Subcutaneous adipose tissue (tissue), 4 donors: ENCODE results near the gene AMZ1. TPM values are rescaled to one million over a fixed set of nuclear protein-coding genes. Genes with fewer than 3 reads are reported as not detected.

Source experiments
- CTCF ChIP-seq: fragments of 450-650 bp; IDR thresholded peaks from one replicate; pipeline ENCODE4 v1.5.1; 2016; ENCODE audit warnings: low read depth, mild to moderate bottlenecking, control low read depth, antibody characterized with exemption, moderate library complexity
- total RNA-seq, 4 donors: library from RNA; depleted of rRNA; stranded (reverse); fragments of >200 nt; gene quantifications; one replicate each; pipeline ENCODE4 v1.1.0, GENCODE V29; 2016

Gene AMZ1
- total RNA-seq, 4 donors from 2014 or later, result 0.19 to 0.68 (median 0.22) TPM; not detected in 1

GRCh38 chr7:2715341-2716231, 27.6 kb downstream of the AMZ1 start:
- TF ChIP-seq CTCF, result no peak

- no peak for TF ChIP-seq CTCF
These were observed 28.5 kb downstream of the AMZ1 start for GRCh38 chr7:2716488-2716887.

DNA sequence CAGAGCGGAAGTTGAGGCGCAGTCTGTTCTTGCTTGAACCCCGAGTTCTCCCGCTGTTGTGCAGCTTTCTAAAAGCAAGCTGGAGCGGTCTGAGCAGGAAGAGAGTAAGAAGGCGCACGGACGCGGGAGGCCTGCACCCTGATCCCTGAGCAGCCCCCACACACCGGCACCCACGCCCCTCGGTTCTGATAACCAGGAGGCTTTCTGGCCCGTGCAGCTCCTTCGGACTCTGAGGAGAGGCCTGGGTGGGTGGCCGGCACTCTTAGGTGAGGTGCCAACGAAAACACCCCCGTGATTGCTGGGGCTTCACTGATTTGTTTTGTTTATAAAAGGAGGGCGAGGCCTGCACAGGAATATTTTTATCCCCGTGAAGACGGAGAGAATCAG, 28.9 kb downstream of the AMZ1 start:
- TF ChIP-seq CTCF, result no peak

GRCh38 chr7:2717293-2718261, 29.6 kb downstream of the AMZ1 start:
- TF ChIP-seq CTCF, result no peak

DNA sequence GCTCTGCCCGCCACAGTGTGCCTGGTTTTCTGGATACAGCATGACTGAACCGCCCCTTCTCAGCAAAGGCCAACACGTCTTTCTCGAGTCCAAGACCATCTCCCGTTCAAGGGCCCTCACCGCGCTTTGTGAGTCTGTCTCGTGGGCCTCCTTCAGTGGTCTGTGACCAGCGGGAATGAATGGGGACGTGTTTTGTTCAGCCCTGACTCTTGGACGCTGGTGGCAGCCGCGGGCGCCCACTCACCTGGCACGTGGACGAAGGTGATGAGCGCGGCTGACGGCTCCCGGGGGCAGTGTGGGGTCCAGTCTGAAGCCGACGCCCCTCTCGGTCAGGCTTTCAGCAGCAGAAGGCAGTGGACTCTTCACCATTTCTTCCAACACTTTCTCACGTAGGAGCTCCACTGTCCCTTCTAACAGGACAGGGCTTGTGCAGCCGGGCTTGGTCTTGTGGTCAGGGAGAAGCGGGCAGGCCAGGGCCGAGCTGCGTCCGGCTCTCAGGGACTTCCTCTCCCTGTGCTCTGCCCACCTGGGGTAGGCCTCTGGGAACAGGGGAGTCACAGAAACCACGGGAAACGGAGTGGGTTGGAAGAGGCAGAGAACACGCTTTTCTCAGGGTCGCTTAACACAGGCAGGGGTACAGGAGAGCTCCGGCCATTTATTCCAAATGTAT, 30.4 kb downstream of the AMZ1 start:
- no peak for TF ChIP-seq CTCF

GRCh38 chr7:2719007-2719406, 31.0 kb downstream of the AMZ1 start:
- no peak for TF ChIP-seq CTCF
